Measurements from ENCODE around the gene DNAH17. TPM values are rescaled to one million over a fixed set of nuclear protein-coding genes. Genes with fewer than 3 reads are reported as not detected.
A peak's percentile ranks its signal among the peaks of the same experiment; 100 is the strongest.

DNAH17 gene
- total RNA-seq, 1 experiment from 2014 or later = 0.18 TPM

- no peaks in the 10 kb centered on the region for H3K36me3 ChIP-seq (ENCODE audit: control insufficient read depth, insufficient read depth, low read length)
- no TSS peak for BruUV-seq (replicated peaks)
- TF ChIP-seq POLR2AphosphoS5 (IDR thresholded peaks at IDR 0.05; ENCODE audit: low read depth, low read length) (no peak), SIN3A (IDR thresholded peaks at IDR 0.05; ENCODE audit: borderline replicate concordance, insufficient read depth, low read depth, low read length) (no peak), REST (IDR thresholded peaks at IDR 0.05; ENCODE audit: insufficient read depth in 1 of 2, low read depth in 2 of 2, low read length in 1 of 2) (no peak), CTCF (IDR thresholded peaks at IDR 0.05) (no peak), TCF7L2 (IDR thresholded peaks at IDR 0.05; ENCODE audit: low read depth, low read length) (no peak)
- no peak overlapping the region for H3K4me3 ChIP-seq (ENCODE audit: low read depth in 2 of 2, low read length in 2 of 2)
- POLR2A ChIA-PET = no interaction called here
- intact Hi-C loops (cut with micrococcal nuclease; ENCODE audit: unreplicated experiment) = no loop called here
- no peak overlapping the region for H3K27ac ChIP-seq (ENCODE audit: low read length)
- CTCF ChIA-PET = interaction anchor here (0.6 kb wide), 1 partner anchor 14 kb away, joined by 5 read pairs; no protein-coding TSS in a partner anchor
- H3K4me1 ChIP-seq (ENCODE audit: control insufficient read depth, insufficient read depth, low read length) = no peaks in the 10 kb centered on the region; the same call in 1 of the 2 replicates
- in situ Hi-C loops (cut with HindIII; ENCODE audit: low pct_unique_long_range_greater_than_20kb, low sequenced_read_pairs) = no loop called here
- peak; percentile 69 for ATAC-seq
- H3K27me3 ChIP-seq (ENCODE audit: control insufficient read depth, insufficient read depth, low read length) = no peaks in the 10 kb centered on the region
- H3K9me3 ChIP-seq (ENCODE audit: control insufficient read depth, insufficient read depth, low read depth, low read length) = no peaks in the 10 kb centered on the region
- no peak for DNase-seq (ENCODE audit: low read depth, low spot score)
Measured at GRCh38 chr17:78532922-78533640, 44.1 kb downstream of the DNAH17 start.

GRCh38 chr17:78532311-78532710 is 44.9 kb downstream of the DNAH17 start:
- Histone ChIP-seq H3K27ac (ENCODE audit: low read length) (no peak overlapping the region), H3K4me3 (ENCODE audit: low read depth in 2 of 2, low read length in 2 of 2) (no peak overlapping the region), H3K36me3 (ENCODE audit: control insufficient read depth, insufficient read depth, low read length) (no peaks in the 10 kb centered on the region), H3K9me3 (ENCODE audit: control insufficient read depth, insufficient read depth, low read depth, low read length) (no peaks in the 10 kb centered on the region), H3K4me1 (ENCODE audit: control insufficient read depth, insufficient read depth, low read length) (no peaks in the 10 kb centered on the region; the same call in 1 of the 2 replicates), H3K27me3 (ENCODE audit: control insufficient read depth, insufficient read depth, low read length) (no peaks in the 10 kb centered on the region)
- ATAC-seq (no peak), DNase-seq (ENCODE audit: low read depth, low spot score) (no peak)
- POLR2A ChIA-PET = no interaction called here
- in situ Hi-C loops (cut with HindIII; ENCODE audit: low pct_unique_long_range_greater_than_20kb, low sequenced_read_pairs) (no loop called here), intact Hi-C loops (cut with micrococcal nuclease; ENCODE audit: unreplicated experiment) (no loop called here)
- CTCF ChIA-PET = no interaction called here
- TF ChIP-seq CTCF (IDR thresholded peaks at IDR 0.05) = no peak
- no peak for TF ChIP-seq POLR2AphosphoS5 (IDR thresholded peaks at IDR 0.05; ENCODE audit: low read depth, low read length)
- no peak for TF ChIP-seq SIN3A (IDR thresholded peaks at IDR 0.05; ENCODE audit: borderline replicate concordance, insufficient read depth, low read depth, low read length)
- TF ChIP-seq TCF7L2 (IDR thresholded peaks at IDR 0.05; ENCODE audit: low read depth, low read length) = no peak
- no peak for TF ChIP-seq REST (IDR thresholded peaks at IDR 0.05; ENCODE audit: insufficient read depth in 1 of 2, low read depth in 2 of 2, low read length in 1 of 2)
- no TSS peak for BruUV-seq (replicated peaks)
